Activated CD8-positive, alpha-beta memory T cell treated with anti-CD3 and anti-CD28 coated beads for 4 hours (primary cell): ENCODE measurements around the gene GYS2.

ENCODE experiments used
- DNase-seq, 2 donors: peaks; one replicate each; pipeline ENCODE4 v3.0.0-alpha.2; 2020; ENCODE audit warnings: low read depth in 2 of 2

The GYS2 gene

GRCh38 chr12:21505888-21506287 is 98.8 kb downstream of the GYS2 start:
- no peak for DNase-seq

GRCh38 chr12:21502872-21503271 is 101.8 kb downstream of the GYS2 start:
- no peak for DNase-seq

- peak; percentile 5 to 19 for DNase-seq
Observed at GRCh38 chr12:21502164-21502496, 102.5 kb downstream of the GYS2 start.

- peak; percentile 74 to 85 for DNase-seq
Observed at GRCh38 chr12:21501258-21502163, 103.1 kb downstream of the GYS2 start, which contains the start of the genes GOLT1B and RECQL. Gene GOLT1B, plus strand, starts transcription at chr12:21501789. Its CDS starts 135 bp downstream, at chr12:21501924. Gene RECQL, minus strand, starts transcription at chr12:21501635. Its CDS starts 2,065 bp downstream, at chr12:21499570.

DNA sequence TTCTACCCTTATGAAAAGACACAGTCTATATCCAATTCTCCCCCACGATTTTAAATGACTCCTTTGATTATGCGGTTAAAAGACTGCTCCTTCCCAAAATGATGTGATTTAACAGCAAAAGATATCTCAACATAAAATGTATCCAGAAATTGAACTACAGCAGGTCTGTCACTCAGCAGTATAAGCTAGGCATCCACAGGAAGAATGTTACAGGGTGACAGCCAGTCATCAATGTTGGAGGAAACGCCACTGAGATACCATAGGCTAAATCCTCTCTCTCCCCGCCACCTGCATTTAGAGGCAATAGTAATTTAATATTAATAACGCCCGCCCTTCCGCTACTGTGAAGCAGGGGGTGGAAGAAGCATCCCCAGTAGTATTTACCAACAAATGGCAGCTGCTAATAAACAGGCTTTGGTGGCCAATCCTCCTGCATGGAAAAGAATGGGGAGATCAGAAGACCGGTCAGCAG is 103.8 kb downstream of the GYS2 start:
- no peak for DNase-seq

- DNase-seq, result no peak
Observed at GRCh38 chr12:21499765-21500164, 104.9 kb downstream of the GYS2 start.
